ENCODE data around the gene DDRGK1.

- TF ChIP-seq GATA2 (IDR thresholded peaks at IDR 0.05; ENCODE audit: low read depth, low read length) (no peak), GATA3 (IDR thresholded peaks at IDR 0.05; ENCODE audit: low read depth, low read length) (no peak)
Observed at GRCh38 chr20:3229158-3229557, 24.7 kb upstream of the DDRGK1 start.
